GM19240 (cell line): Measurements from ENCODE around the gene MYO3B.
"Not testable (repeated sequence)": the region's sequence is repeated elsewhere in the genome, so short reads cannot be mapped to it uniquely, and the experiment has no call there.

Experiments used
- DNase-seq: peaks from one replicate; pipeline ENCODE4 v3.0.0; 2011; ENCODE audit warnings: low spot score; ENCODE audit not compliant: insufficient read length

The MYO3B gene

GRCh38 chr2:170465241-170465640 is 287.3 kb downstream of the MYO3B start:
- DNase-seq = no peak

- no peak for DNase-seq
Observed at GRCh38 chr2:170466632-170467031, 288.7 kb downstream of the MYO3B start.

- DNase-seq = no peak
Observed at GRCh38 chr2:170467568-170468422, 289.8 kb downstream of the MYO3B start.

GRCh38 chr2:170468557-170468956 is 290.6 kb downstream of the MYO3B start:
- no peak for DNase-seq

GRCh38 chr2:170472498-170472897 is 294.6 kb downstream of the MYO3B start:
- not testable (repeated sequence) for DNase-seq

- no peak for DNase-seq
Observed at GRCh38 chr2:170475878-170476277, 297.9 kb downstream of the MYO3B start.

- no peak for DNase-seq
Observed at GRCh38 chr2:170477630-170478029, 299.7 kb downstream of the MYO3B start.

GRCh38 chr2:170481201-170481600 is 303.3 kb downstream of the MYO3B start:
- DNase-seq = no peak

- DNase-seq = no peak
Observed at GRCh38 chr2:170484552-170484951, 306.6 kb downstream of the MYO3B start.

GRCh38 chr2:170485254-170486026 is 307.5 kb downstream of the MYO3B start:
- DNase-seq = no peak

GRCh38 chr2:170486730-170487129 is 308.8 kb downstream of the MYO3B start:
- no peak for DNase-seq

GRCh38 chr2:170488807-170489206 is 310.9 kb downstream of the MYO3B start:
- DNase-seq = no peak

- no peak for DNase-seq
Observed at GRCh38 chr2:170492010-170492409, 314.1 kb downstream of the MYO3B start.

GRCh38 chr2:170493426-170494097 is 315.6 kb downstream of the MYO3B start:
- no peak for DNase-seq

- DNase-seq = no peak
Observed at GRCh38 chr2:170495896-170496295, 317.9 kb downstream of the MYO3B start.

GRCh38 chr2:170498619-170499018 is 320.7 kb downstream of the MYO3B start:
- no peak for DNase-seq

- no peak for DNase-seq
Observed at GRCh38 chr2:170500104-170500503, 322.2 kb downstream of the MYO3B start.

GRCh38 chr2:170500770-170501169 is 322.8 kb downstream of the MYO3B start:
- no peak for DNase-seq

GRCh38 chr2:170501421-170502043 is 323.6 kb downstream of the MYO3B start:
- no peak for DNase-seq

- no peak for DNase-seq
Observed at GRCh38 chr2:170502361-170503130, 324.6 kb downstream of the MYO3B start.

- DNase-seq = no peak
Observed at GRCh38 chr2:170503563-170503962, 325.6 kb downstream of the MYO3B start.
